Liver (tissue), 3 donors: Measurements from ENCODE around the gene FKBP9.

Experiments
- CTCF ChIP-seq: fragments of 150-350 bp; IDR thresholded peaks from 2 replicates; pipeline ENCODE4 v1.5.1; 2017; ENCODE audit warnings: improper control_type of control experiment, low read depth, low read length; ENCODE audit not compliant: missing input control
- HNF4G ChIP-seq: IDR thresholded peaks from 2 replicates; pipeline ENCODE4 v1.6.1; 2016; ENCODE audit warnings: antibody characterized with exemption
- MAX ChIP-seq: IDR thresholded peaks from 2 replicates; pipeline ENCODE4 v1.6.1; 2016; ENCODE audit warnings: antibody characterized with exemption
- REST ChIP-seq: IDR thresholded peaks from 2 replicates; pipeline ENCODE4 v1.6.1; 2016; ENCODE audit warnings: antibody characterized with exemption, mild to moderate bottlenecking
- TAF1 ChIP-seq: conservative IDR thresholded peaks from 2 replicates; pipeline ENCODE4 v1.6.1; 2016; ENCODE audit warnings: antibody characterized with exemption, mild to moderate bottlenecking
- YY1 ChIP-seq: IDR thresholded peaks from 2 replicates; pipeline ENCODE4 v1.6.1; 2016; ENCODE audit warnings: antibody characterized with exemption, mild to moderate bottlenecking
- donor health status: healthy.
- donor health status: healthy.

DNA sequence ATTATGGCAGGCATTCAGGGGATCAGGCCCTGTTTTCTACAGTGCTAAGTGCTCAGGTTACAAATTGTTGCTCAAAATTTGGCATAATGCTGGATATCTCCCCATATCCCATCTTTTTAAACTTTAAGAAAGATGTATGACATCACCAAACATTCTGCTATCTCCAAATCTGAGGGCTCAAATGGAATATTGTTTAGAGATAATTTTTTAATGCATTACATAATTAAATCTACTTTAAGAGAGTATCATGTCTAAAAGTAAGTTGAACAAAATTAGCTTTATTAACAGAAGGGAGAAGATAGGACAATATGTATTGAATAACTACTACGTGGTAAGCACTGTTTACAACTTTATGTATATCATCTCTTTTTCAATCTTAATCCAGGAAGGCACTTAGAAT lies 91.5 kb downstream of the FKBP9 start:
- TF ChIP-seq TAF1 (no peak), CTCF (no peak), MAX (no peak), YY1 (no peak), REST (no peak), HNF4G (no peak)
